HFFc6 (cell line): ENCODE results near the gene ASCL3. TPM values are rescaled to one million over a fixed set of nuclear protein-coding genes. Genes with fewer than 3 reads are reported as not detected.
A peak's percentile ranks its signal among the peaks of the same experiment; 100 is the strongest.

Experiments
- DNase-seq: peaks from one replicate; pipeline ENCODE4 v3.0.0-alpha.2; 2018
- H3K27ac Mint-ChIP-seq: 2 replicates; pipeline ENCODE4 v1.8.0; 2020; ENCODE audit warnings: mild to moderate bottlenecking, mixed read lengths
- H3K27me3 Mint-ChIP-seq: 2 replicates; pipeline ENCODE4 v1.8.0; 2021; ENCODE audit warnings: mild to moderate bottlenecking, moderate library complexity, mixed read lengths; ENCODE audit not compliant: insufficient read depth
- H3K36me3 Mint-ChIP-seq: 2 replicates; pipeline ENCODE4 v1.8.0; 2021; ENCODE audit warnings: low read depth, mixed read lengths
- H3K4me1 Mint-ChIP-seq: 2 replicates; pipeline ENCODE4 v1.8.0; 2020; ENCODE audit warnings: low read depth, mixed read lengths
- H3K4me3 Mint-ChIP-seq: 2 replicates; pipeline ENCODE4 v1.8.0; 2020; ENCODE audit warnings: mild to moderate bottlenecking, moderate library complexity, mixed read lengths
- H3K9me3 Mint-ChIP-seq: 2 replicates; pipeline ENCODE4 v1.8.0; 2020; ENCODE audit warnings: mild to moderate bottlenecking, mixed read lengths
- CTCF ChIP-seq: fragments of 200-600 bp; sonication (generic); IDR thresholded peaks from 2 replicates; pipeline ENCODE4 v1.5.0; 2021; ENCODE audit warnings: antibody characterized with exemption, mild to moderate bottlenecking
- total RNA-seq, 6 experiments: library from RNA; stranded (reverse); fragmentation: NEBNext Ultra II Directional; extraction: Animal tissue kit (Norgen Biotek cat#: 25700); gene quantifications; 2 replicates in 1 of 6; 3 replicates in 5 of 6; pipeline ENCODE4 v1.2.3, GENCODE V29; 2021

Gene ASCL3
- total RNA-seq, 6 experiments from 2014 or later: not detected

DNA sequence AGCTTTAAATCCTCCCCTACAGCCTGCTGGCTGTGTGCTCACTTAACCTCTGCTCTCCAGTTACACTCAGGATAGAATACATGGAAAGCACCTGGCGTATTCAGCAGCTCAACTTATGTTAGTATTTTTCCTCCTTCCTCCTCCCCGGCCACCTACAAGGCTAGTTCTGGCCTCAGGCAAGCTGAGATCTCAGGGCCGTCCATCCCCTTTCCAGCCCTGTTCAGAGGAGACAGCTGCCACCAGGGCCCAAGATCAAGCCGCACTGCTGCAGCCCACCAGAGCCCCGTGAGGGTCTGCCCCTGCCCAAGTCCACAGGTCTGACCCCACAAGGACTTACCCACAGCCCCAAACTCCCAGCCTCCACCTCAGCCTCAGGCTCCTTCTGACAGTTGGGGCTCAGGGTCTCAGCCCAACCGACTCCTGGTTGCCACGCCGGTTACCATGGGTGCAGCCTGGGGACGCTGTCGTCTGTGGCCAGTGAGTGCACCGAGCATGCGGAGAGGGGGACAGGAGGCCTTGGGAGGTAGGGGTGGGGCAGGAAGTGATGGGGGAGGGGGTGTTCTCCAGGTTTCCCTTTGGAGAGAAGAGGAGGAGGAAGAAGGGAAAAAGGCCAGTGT, 10.1 kb downstream of the ASCL3 start, which contains the start of gene C11orf16:
Gene C11orf16 (minus strand): TSS at position 384 of the 617 bp plus-strand sequence. CDS start 639 bp downstream, outside the sequence.
- no peak for TF ChIP-seq CTCF
- H3K4me3 Mint-ChIP-seq: no peak within 1 kb of the TSS
- peaks cover 3% of the 10 kb centered on the region; the same call in 1 of the 2 replicates for H3K9me3 Mint-ChIP-seq
- H3K27me3 Mint-ChIP-seq: peaks cover 3% of the 10 kb centered on the region
- H3K27ac Mint-ChIP-seq: no peak within 1 kb of the TSS
- H3K4me1 Mint-ChIP-seq: peaks cover 28% of the 10 kb centered on the region
- no peak for DNase-seq
- peaks cover 6% of the 10 kb centered on the region for H3K36me3 Mint-ChIP-seq

DNA sequence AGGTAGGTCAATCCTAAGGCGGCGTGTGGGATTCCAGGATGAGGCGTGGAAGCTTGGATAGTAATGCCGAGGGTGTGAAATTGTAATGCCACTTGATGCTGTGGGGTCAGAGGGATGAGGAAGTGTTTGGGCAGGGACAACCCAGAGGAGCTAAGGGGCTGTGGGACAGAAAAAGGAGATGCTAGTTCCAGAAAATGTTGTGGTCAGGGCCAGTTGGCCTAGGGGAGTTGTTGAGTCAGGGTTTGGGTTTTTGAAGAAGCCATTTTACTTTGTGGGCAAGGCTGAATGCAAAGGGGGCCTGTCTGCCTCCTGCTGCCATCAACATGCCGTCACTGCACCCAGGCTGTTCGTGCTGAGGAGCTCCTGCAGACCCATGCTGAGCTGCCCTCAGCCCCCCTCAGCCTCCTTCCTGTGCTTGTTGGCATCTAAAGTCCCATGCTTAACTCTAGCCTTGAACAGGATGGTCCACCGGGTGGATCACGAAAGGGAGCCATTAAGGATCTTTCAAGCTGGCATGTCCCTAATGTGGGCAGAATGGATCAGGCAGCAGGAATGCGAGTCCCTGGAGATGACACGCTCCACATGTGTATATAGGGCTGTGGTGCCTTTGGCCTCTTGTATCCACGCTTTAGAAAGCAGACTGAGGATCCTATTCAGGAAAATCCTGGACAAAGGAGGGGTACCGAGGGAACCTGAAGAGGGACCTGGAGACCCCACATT, 12.2 kb downstream of the ASCL3 start:
- Mint-ChIP-seq H3K4me1 (peaks cover 27% of the 10 kb centered on the region), H3K27ac (no peak overlapping the region), H3K4me3 (no peak overlapping the region), H3K27me3 (peaks cover 3% of the 10 kb centered on the region), H3K36me3 (peaks cover 6% of the 10 kb centered on the region), H3K9me3 (peaks cover 3% of the 10 kb centered on the region; the same call in 1 of the 2 replicates)
- DNase-seq: no peak
- no peak for TF ChIP-seq CTCF

GRCh38 chr11:8928981-8929615, 13.7 kb downstream of the ASCL3 start:
- Mint-ChIP-seq H3K27ac (peak overlapping the region; percentile 48), H3K4me3 (no peak overlapping the region), H3K36me3 (peaks cover 10% of the 10 kb centered on the region), H3K27me3 (peaks cover 3% of the 10 kb centered on the region; the same call in 1 of the 2 replicates), H3K4me1 (peaks cover 16% of the 10 kb centered on the region), H3K9me3 (peaks cover 3% of the 10 kb centered on the region; the same call in 1 of the 2 replicates)
- DNase-seq: peak; percentile 52
- TF ChIP-seq CTCF: no peak

DNA sequence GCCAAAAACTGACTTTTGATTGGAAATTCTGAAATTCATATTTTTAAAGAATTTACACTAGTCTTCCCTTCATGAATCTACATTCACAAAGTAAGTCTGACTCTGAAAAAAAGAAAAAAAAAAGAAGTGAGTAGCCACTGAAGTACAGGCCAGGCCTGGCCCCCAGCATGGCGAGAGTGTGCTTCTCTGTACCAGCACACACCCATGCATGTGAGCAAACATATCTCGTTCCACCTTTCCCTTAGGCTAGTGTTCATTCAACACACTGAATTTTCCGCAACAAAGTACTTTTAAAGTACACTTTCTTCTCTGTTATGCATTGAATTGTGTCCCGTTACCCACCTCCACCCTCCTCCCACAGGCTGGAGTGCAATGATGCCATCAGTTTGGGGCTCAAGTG, 14.6 kb downstream of the ASCL3 start:
- peaks cover 3% of the 10 kb centered on the region; the same call in 1 of the 2 replicates for H3K27me3 Mint-ChIP-seq
- peaks cover 10% of the 10 kb centered on the region for H3K36me3 Mint-ChIP-seq
- no peak for DNase-seq
- H3K27ac Mint-ChIP-seq: no peak overlapping the region
- H3K4me3 Mint-ChIP-seq: no peak overlapping the region
- no peak for TF ChIP-seq CTCF
- peaks cover 21% of the 10 kb centered on the region for H3K4me1 Mint-ChIP-seq
- H3K9me3 Mint-ChIP-seq: peaks cover 3% of the 10 kb centered on the region; the same call in 1 of the 2 replicates

GRCh38 chr11:8927233-8927632, 15.6 kb downstream of the ASCL3 start:
- no peak overlapping the region for H3K4me3 Mint-ChIP-seq
- TF ChIP-seq CTCF: no peak
- no peak overlapping the region for H3K27ac Mint-ChIP-seq
- peaks cover 3% of the 10 kb centered on the region; the same call in 1 of the 2 replicates for H3K9me3 Mint-ChIP-seq
- peaks cover 3% of the 10 kb centered on the region; the same call in 1 of the 2 replicates for H3K27me3 Mint-ChIP-seq
- no peak for DNase-seq
- H3K36me3 Mint-ChIP-seq: peaks cover 10% of the 10 kb centered on the region
- H3K4me1 Mint-ChIP-seq: peaks cover 28% of the 10 kb centered on the region
